Glutamatergic neuron (in vitro differentiated cells): ENCODE results near the gene MUCL1. TPM values are rescaled to one million over a fixed set of nuclear protein-coding genes. Genes with fewer than 3 reads are reported as not detected.

ENCODE experiments used
- DNase-seq: peaks from one replicate; pipeline ENCODE4 v3.0.0; 2022
- H3K27ac Mint-ChIP-seq: one replicate; pipeline ENCODE4 v1.8.0; 2020; ENCODE audit warnings: mild to moderate bottlenecking, mixed read lengths, inconsistent platforms; ENCODE audit not compliant: unreplicated experiment
- H3K27me3 Mint-ChIP-seq: one replicate; pipeline ENCODE4 v1.8.0; 2020; ENCODE audit warnings: mild to moderate bottlenecking, moderate library complexity, mixed read lengths, inconsistent platforms; ENCODE audit not compliant: unreplicated experiment
- H3K36me3 Mint-ChIP-seq: one replicate; pipeline ENCODE4 v1.8.0; 2020; ENCODE audit warnings: mild to moderate bottlenecking, mixed read lengths, inconsistent platforms; ENCODE audit not compliant: unreplicated experiment
- H3K4me1 Mint-ChIP-seq: one replicate; pipeline ENCODE4 v1.8.0; 2020; ENCODE audit warnings: mild to moderate bottlenecking, low read depth, mixed read lengths, inconsistent platforms; ENCODE audit not compliant: unreplicated experiment
- H3K4me3 Mint-ChIP-seq: one replicate; pipeline ENCODE4 v1.8.0; 2020; ENCODE audit warnings: mild to moderate bottlenecking, mixed read lengths, inconsistent platforms; ENCODE audit not compliant: unreplicated experiment
- H3K9me3 Mint-ChIP-seq: one replicate; pipeline ENCODE4 v1.8.0; 2020; ENCODE audit warnings: mild to moderate bottlenecking, moderate library complexity, mixed read lengths, inconsistent platforms; ENCODE audit not compliant: unreplicated experiment
- CTCF ChIP-seq: fragments of 200-600 bp; sonication (generic); IDR thresholded peaks from one replicate; pipeline ENCODE4 v1.5.0; 2021; ENCODE audit not compliant: partially characterized antibody, unreplicated experiment
- total RNA-seq: library from RNA; stranded (reverse); fragmentation: NEBNext Ultra II Directional; extraction: Animal tissue kit (Norgen Biotek cat#: 25700); gene quantifications from one replicate; pipeline ENCODE4 v1.2.1, GENCODE V29; 2021; ENCODE audit not compliant: unreplicated experiment

The MUCL1 gene
- total RNA-seq, 1 donor from 2014 or later = not detected

GRCh38 chr12:54859502-54859901 is 5.2 kb downstream of the MUCL1 start:
- DNase-seq = no peak
- H3K9me3 Mint-ChIP-seq = no peaks in the 10 kb centered on the region

GRCh38 chr12:54861927-54862326 is 7.6 kb downstream of the MUCL1 start:
- no peaks in the 10 kb centered on the region for H3K9me3 Mint-ChIP-seq
- no peak overlapping the region for H3K4me3 Mint-ChIP-seq
- no peak for DNase-seq
- H3K4me1 Mint-ChIP-seq = no peaks in the 10 kb centered on the region
- no peak for TF ChIP-seq CTCF
- H3K36me3 Mint-ChIP-seq = no peaks in the 10 kb centered on the region
- no peaks in the 10 kb centered on the region for H3K27me3 Mint-ChIP-seq
- H3K27ac Mint-ChIP-seq = no peak overlapping the region

More at GRCh38 chr12:54859502-54859901, 5.2 kb downstream of the MUCL1 start:
- no peaks in the 10 kb centered on the region for H3K27me3 Mint-ChIP-seq
- no peaks in the 10 kb centered on the region for H3K4me1 Mint-ChIP-seq
- H3K4me3 Mint-ChIP-seq = no peak overlapping the region
- H3K27ac Mint-ChIP-seq = no peak overlapping the region
- no peaks in the 10 kb centered on the region for H3K36me3 Mint-ChIP-seq
- TF ChIP-seq CTCF = no peak

GRCh38 chr12:54863948-54864618 is 9.8 kb downstream of the MUCL1 start:
- H3K27ac Mint-ChIP-seq = no peak overlapping the region
- H3K27me3 Mint-ChIP-seq = no peaks in the 10 kb centered on the region
- no peak for TF ChIP-seq CTCF
- no peaks in the 10 kb centered on the region for H3K36me3 Mint-ChIP-seq
- no peaks in the 10 kb centered on the region for H3K4me1 Mint-ChIP-seq
- H3K4me3 Mint-ChIP-seq = no peak overlapping the region
- no peaks in the 10 kb centered on the region for H3K9me3 Mint-ChIP-seq
- DNase-seq = no peak

- TF ChIP-seq CTCF = no peak
- no peaks in the 10 kb centered on the region for H3K4me1 Mint-ChIP-seq
- no peak overlapping the region for H3K27ac Mint-ChIP-seq
- no peaks in the 10 kb centered on the region for H3K9me3 Mint-ChIP-seq
- H3K4me3 Mint-ChIP-seq = no peak overlapping the region
- no peaks in the 10 kb centered on the region for H3K36me3 Mint-ChIP-seq
- no peak for DNase-seq
- H3K27me3 Mint-ChIP-seq = no peaks in the 10 kb centered on the region
These were observed 11.5 kb downstream of the MUCL1 start for GRCh38 chr12:54865683-54866324.

GRCh38 chr12:54868690-54869089 is 14.4 kb downstream of the MUCL1 start:
- no peak for TF ChIP-seq CTCF
- H3K36me3 Mint-ChIP-seq = no peaks in the 10 kb centered on the region
- H3K9me3 Mint-ChIP-seq = no peaks in the 10 kb centered on the region
- no peak overlapping the region for H3K4me3 Mint-ChIP-seq
- H3K27me3 Mint-ChIP-seq = no peaks in the 10 kb centered on the region
- H3K27ac Mint-ChIP-seq = no peak overlapping the region
- H3K4me1 Mint-ChIP-seq = no peaks in the 10 kb centered on the region
- no peak for DNase-seq
